ENCODE results near the gene RPS6KB2. TPM values are rescaled to one million over a fixed set of nuclear protein-coding genes. Genes with fewer than 3 reads are reported as not detected.

RPS6KB2 gene
- 53.3 and 77.4 TPM in 2 replicates for total RNA-seq
- polyA plus RNA-seq (2012), result 36.0 TPM

DNA sequence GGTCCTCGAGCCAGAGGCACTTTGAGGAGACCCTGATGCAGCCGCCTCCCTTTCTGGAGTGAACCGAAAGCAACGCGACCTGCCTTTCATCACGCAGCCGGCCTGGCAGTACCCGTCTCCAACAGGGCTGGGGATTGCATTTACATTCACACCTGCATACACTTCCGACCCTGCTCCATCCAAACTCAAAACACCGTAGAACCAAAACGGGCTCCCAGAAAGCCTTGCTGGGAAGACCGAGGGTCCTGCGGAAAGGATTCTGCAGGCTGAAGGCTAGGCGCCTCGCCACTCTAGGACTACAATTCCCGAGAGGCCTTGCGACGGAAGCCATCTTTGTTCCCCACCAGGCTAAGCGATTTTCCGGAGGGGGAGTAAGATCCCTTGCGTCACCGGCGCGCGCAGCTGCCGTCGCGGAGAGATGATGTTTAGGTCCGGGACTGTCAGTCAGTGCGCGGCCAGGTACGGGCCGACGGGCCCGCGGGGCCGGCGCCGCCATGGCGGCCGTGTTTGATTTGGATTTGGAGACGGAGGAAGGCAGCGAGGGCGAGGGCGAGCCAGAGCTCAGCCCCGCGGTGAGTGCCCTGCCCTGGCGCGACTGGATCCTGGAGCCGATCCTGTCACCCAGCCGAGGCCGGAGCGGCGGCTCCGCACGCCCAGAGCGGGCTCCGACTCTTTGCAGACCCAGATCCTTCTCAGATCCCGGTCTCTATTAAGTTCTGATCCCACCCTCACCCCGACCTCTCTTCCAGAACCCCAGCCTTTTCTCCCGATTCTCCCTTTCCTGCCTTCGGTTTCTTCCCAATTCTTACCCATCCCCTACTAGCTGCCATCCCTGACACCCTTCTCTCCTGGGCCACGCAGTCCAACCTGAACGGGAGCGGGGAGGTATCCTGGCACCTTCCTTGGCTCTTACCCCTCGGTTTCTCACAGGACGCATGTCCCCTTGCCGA lies at the start of gene RPS6KB2:
Gene RPS6KB2, plus strand, starts transcription at position 443 of the 950 bp plus-strand sequence. Its CDS starts 52 bp downstream, at position 495.
- DNase-seq (ENCODE audit: low read depth), result peak; percentile 98

DNA sequence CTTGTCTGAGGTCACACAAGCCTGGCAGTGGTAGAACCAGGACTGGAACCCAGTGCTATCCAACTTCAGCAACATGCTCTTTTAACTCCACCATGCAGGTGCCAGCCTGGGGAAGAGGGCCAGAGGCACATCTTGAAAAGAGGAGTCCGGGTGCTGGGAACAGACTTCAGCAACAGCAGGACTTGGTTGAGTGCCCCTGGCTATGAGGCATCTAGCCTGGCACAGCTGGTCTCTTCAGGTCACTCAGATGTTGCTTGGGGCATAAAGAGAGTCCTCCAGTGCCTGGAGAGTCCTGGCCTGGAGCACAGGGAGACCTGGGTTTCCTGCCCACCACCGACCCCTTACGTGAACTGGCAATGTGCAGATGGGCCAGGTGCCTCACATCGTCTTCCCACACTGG lies 49.8 kb upstream of the RPS6KB2 start:
- DNase-seq (ENCODE audit: low read depth), result no peak

DNA sequence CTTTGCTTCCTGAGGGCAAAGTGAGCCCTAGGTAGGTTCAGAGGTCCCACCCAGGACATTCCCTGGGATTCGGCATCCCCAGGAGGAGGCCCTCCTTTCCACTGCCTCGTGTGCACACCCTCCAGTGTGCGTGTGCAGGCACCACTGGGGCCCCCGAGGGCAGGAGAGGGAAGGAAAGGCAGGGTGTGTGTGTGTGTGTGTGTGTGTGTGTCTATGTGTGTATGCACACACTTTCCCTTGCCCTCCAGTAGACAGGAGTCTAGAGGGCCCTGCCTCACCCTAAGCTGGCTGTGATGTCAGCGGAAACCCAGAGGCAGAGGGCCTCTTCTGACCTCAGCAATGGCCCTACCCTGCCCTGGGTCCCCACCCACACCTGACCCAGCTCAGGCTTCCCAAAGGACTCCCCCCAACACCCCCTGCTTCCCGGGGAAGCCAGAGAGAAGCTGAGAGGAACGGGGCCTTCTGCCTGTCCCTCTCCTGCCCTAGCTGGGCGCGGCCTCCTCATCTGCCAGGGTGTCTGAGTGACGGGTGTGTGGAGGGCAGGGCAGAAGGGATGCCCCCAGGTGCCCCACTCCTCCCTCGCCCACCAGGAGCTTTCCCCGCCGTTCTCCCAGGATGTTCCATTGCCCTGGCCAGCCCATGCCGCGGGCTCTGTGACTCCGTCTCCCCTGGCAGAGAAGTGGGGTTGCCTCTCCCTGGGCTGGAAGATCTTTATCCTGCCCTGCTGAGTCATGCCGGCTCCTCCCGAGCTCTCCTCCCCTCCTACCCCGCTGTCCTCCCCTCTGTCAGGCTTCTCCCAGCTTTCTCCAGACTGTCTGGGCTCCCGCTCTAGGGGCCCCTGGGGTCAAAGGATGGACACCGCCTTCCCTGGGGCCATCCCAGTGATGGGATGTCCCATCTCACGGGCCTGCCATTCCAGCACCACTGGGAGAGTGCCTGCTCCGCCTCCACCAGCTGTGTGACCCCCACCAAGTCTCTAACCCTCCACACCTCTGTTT lies 48.9 kb upstream of the RPS6KB2 start:
- no peak for DNase-seq (ENCODE audit: low read depth)

DNA sequence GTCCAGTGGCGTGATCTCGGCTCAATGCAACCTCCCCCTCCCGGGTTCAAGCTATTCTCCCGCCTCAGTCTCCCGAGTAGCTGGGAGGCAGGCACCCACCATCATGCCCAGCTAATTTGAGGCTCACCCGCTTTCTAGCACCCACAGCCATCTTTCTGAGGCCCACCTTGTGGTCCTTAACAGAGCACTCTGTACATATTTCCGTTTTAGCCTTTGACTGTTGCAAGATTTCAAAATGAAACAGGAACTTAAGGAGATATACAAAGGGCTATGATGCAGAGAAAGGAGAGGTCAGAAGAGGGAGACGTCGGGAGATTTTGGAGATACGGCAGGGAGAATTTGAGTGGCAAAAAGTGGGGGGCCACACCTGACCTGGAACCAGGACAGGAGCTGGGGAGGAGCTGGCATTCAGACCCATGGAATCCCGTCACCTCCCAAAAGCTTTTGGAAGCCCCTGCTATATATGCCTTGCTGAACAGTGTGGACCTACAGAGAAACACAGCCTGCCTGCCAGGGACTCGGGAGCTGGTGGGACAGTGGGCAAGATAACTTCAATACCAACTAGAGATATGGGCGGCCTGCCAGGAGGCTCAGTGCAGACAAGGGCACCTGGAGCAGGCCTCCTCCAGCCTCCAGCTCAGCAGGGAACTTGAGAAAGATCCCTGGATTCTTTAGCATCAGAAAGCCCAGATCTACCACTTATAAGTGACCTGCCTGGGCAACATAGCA lies 46.9 kb upstream of the RPS6KB2 start:
- no peak for DNase-seq (ENCODE audit: low read depth)

DNA sequence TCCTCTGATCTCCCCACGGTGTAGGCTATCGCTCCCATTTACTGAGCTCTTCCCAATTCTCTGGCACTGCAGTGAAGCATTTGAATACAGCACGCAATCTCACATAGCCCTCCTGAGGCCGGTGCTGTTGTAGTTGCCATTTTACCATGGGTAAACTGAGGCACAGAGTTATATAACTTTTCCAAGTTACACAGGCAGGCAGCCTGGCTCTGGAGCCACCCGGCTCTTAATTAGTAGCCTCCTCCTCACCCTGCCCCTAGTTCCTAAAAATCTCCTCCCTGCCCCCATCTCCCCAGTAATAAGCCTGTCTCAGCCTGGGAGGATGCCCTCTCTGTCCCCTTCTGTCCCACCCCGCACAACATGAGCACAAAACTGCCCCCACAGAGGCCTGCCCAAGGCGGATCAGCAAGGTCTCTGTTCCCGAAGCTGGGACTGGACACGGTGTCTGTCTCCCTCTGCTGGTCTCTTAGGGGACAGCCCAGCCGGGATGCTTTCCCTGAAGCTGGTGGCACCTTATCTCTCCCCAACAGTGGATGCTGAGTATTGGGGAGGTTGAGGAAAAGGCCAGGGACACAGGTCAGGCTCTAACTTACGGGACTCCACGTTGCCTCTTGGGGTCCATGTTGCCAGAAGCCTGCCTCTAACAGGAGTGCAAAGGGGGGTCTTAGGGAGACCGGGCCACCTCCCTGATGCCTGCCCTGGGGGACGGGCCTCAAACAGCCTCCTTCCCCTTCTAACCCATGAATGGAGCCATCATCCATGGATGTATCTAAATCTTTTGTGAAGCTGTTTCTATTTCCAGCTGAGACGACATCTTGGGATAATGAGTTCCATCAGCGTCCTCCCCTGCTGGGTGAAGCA lies 45.8 kb upstream of the RPS6KB2 start:
- peak; percentile 81 for DNase-seq (ENCODE audit: low read depth)

DNA sequence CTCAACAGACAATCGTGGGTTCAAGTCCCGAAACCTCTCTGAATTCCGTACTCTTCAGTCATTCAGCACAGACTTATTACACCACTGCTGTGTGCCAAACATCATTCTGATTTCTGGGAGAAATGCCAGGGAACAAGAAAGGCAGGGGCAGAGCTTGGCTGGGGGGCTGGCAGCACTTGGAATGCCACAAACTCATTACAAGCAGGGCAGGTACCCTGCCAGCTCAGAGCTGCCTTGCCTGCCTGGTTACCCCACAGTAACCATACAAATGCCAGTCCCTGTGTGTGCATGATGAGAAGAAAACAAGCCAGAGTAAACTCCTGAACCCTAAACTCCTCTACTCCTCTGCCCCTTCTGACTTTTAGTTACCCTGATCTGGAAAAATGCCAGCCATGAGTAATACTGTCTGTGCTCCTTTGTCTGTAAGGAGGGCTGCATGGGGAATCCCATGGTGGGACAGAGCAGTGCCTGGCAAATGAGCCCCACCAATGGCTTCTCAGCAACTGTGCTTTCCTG lies 43.4 kb upstream of the RPS6KB2 start:
- DNase-seq (ENCODE audit: low read depth), result peak; percentile 60

DNA sequence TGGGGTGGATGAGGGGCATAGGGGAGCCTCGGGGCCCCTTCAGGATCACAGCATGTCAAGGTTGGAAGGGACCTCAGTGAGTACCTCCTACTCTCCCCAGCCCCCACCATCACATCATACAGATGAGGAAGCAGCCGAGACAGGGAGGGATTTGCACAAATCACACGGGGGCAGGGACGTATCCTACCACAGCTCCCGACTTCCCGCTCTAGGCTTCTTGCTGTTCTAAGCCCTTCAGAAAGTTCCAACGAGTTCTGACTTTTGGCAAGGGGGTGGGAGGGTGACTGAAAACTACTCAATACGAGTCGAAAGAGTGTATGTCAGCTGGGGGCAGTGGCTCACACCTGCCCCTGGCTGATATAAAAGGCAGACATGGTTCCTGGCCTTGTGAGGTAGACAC lies 41.2 kb upstream of the RPS6KB2 start:
- no peak for DNase-seq (ENCODE audit: low read depth)

DNA sequence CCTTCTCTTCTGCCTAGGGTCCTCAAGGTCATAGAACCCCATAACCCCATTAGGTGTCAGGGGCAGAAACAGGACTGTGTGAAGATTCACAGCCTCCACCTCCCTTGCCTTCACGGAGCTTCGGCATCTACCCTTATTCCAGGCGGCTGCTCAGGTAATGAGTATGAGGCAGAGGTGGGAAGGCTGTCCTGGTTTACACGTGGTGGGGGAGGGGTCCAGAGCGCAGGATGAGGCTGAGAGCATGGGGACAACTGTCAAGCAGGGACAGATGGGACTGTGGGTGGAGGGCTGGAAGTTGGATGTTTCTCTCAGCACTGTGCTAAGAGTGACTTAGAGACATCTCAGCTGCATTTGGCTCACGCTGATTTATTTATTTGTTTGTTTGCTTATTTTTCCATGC lies 40.8 kb upstream of the RPS6KB2 start:
- no peak for DNase-seq (ENCODE audit: low read depth)

DNA sequence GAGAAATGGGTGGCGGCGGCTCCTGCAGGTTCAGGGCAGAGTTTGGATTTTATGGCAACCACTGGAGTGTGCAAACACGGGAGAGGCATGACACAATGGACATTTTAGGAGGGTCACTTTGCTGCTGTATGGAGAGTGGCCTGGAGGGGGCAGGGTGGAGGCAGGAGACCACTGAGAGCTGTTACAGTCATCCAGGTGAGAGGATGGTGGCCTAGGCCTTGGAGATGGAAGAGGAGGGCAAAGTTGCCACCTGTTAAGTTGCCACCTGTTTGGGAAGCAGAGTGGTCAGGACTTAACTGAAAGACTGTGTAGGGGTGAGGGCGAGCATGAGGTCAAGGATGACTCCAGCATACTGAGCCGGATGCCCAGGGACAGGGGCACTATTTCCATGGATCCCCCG lies 38.8 kb upstream of the RPS6KB2 start:
- DNase-seq (ENCODE audit: low read depth), result no peak

DNA sequence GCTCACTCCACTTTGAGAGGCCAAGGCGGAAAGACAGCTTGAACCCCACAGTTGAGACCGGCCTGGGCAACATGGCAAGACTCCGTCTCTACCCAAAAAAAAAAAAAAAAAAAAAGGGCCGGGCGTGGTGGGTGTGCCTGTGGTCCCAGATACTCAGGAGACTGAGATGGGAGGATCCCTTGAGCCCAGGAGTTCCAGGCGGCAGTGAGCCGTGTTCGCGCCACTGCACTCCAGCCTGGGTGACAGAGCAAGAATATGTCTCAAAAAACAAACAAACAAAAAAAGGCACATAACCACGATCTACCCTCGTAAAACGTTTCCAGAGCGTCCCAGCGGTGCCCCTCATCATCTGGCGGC lies 37.4 kb upstream of the RPS6KB2 start:
- no peak for DNase-seq (ENCODE audit: low read depth)

DNA sequence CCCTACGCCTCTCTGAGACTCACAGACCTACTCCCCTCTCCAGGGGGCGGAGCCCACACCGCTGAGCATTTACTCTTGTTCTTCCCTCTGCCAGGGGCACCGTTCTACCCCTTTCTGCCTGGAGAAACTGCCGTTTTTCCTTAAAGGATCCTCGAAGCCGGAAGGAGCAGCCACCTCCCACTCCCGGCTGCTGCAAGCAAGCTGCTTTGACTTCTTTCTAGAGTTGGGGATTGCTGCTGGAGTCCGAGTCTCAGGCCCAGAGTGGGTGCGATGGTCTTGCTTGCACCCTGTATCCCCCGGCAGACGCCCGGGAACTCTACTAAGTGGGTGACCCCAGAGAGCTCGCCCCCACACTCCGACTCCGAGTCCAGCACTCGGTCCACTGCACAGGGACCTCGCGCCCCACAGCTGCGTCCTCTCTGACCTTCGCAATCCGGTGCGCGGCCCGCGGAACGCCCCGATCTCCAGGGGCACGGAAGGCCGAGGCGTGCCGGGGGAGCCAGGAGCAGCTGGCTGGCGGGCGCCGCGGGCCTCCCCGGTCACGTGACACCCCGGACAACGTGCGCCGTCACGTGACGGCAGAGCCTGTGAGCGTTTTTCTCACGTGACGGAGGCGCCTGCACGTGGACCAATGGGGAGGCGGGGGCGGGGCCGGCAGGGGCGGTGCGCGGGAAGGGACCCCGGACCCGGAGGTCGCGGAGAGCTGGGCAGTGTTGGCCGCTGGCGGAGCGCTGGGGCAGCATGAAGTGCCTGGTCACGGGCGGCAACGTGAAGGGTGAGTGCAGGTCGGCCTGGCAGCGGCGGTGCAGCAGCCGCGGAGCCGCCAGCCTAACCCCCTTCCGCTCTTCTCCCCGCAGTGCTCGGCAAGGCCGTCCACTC lies 36.8 kb upstream of the RPS6KB2 start, which contains the start of gene RAD9A:
Gene RAD9A, plus strand, starts transcription at position 683 of the 879 bp plus-strand sequence. Its CDS starts 59 bp downstream, at position 742.
- DNase-seq (ENCODE audit: low read depth), result peak; percentile 96

DNA sequence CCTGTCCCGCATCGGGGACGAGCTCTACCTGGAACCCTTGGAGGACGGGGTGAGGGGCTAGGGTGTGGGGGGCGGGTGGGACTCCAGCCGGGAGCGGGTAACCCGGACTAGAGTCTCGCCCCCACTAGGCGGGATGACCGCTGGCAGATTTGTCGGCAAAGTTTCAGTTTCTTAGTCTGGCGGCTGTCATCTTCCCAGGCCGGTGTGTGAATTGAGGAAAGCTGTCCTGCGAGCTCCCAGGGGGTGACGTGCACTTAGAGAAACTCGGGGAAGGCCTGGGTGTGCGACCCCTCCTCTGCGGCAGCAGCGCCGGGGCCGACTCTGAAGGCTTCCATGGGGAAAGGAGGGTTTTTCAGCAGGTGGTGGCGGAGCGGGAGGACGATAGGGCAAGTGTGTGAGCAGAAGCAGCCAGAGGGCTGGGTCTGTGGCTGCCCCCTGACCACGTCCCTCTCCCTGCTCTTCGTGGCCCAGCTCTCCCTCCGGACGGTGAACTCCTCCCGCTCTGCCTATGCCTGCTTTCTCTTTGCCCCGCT lies 36.0 kb upstream of the RPS6KB2 start:
- no peak for DNase-seq (ENCODE audit: low read depth)

DNA sequence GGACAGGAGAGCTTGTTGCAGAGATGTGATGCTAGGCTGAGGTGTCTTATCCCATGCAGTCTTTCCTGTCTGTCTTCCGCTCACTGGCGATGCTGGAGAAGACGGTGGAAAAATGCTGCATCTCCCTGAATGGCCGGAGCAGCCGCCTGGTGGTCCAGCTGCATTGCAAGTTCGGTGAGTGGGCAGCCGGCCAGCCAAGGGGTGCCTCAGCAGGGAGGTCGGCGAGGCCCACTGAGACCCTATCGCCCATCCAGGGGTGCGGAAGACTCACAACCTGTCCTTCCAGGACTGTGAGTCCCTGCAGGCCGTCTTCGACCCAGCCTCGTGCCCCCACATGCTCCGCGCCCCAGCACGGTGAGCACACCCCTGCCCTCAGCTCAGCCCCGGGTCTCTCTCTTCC lies 34.9 kb upstream of the RPS6KB2 start:
- no peak for DNase-seq (ENCODE audit: low read depth)

DNA sequence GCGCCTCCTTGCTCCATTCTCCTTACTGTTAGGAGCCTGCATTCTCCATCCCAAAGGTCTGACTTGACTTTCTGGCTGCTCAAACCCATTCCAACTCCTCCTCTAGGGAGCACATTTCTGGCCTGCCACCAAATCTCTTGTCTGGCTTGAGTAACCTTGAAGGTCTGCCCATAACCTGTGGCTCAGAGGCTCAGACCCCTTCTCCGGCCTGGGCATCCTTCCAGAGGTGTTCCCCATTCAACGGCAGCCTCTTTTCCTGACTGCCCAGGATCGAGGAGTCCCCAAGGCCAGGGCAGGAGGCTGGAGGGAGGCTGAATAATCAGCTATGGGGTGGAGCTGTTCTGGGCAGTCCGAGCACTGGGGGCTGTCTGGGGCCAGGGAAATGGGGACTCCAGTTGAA lies 34.3 kb upstream of the RPS6KB2 start:
- no peak for DNase-seq (ENCODE audit: low read depth)

DNA sequence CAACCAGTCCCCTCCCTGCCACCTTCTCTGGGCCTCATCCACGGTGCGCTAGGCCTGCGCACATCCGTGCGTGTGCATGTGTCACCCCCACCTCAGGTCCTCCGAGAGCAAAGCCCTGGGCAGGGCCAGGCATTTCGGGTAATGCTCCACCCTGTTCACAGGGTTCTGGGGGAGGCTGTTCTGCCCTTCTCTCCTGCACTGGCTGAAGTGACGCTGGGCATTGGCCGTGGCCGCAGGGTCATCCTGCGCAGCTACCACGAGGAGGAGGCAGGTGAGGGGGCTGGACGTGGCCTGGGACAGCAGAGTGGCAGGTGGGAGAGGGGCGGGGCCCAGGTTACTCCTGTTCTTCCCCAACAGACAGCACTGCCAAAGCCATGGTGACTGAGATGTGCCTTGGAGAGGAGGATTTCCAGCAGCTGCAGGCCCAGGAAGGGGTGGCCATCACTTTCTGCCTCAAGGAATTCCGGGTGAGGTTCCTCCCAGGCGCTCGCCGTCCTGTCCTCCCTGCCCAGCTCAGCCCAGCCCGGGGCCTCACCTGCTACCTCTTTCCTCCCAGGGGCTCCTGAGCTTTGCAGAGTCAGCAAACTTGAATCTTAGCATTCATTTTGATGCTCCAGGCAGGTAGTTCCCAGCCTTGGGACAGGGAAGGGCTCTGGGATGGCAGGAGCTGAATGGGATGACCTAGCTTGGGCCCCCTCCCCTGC lies 32.6 kb upstream of the RPS6KB2 start:
- DNase-seq (ENCODE audit: low read depth), result no peak

DNA sequence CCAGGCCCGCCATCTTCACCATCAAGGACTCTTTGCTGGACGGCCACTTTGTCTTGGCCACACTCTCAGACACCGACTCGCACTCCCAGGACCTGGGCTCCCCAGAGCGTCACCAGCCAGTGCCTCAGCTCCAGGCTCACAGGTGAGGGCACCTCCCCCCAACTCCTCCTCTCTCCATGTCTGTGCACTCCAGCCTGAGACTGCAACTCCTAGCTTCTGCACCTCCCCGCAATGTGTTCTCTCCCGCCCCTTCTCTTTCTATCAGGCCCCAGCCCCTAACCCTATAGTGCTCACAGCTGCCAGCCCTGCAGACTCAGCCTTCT lies 32.1 kb upstream of the RPS6KB2 start:
- DNase-seq (ENCODE audit: low read depth), result no peak

DNA sequence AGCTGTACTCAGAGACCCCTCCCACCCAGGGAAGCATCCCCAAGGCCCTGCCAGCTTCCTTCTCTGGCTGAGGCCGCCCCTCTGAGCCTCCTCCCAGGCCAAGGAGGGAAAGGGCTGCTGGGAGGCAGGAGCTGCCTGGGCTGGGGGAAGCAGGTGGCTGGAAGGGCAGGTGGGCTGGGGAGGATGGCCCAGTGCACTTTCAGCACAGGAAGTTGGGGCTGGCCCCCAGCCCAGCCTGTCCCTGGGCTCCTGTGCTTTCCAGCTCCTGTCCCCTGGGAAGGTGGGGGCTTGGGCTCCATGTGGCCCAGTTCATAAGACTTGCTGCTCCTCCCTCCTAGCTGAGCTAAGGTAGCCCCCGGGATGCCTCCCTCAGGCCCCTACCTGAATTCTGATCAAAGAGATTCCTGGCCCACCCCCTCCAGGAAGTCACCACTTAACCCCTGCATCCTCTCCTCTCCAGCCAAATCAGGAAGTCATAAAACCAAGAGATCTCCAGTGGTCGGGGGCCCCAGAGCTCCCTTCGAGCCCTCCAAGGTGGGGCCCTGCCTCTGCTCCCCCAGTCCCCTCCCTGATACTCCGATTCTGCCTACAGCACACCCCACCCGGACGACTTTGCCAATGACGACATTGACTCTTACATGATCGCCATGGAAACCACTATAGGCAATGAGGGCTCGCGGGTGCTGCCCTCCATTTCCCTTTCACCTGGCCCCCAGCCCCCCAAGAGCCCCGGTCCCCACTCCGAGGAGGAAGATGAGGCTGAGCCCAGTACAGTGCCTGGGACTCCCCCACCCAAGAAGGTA lies 31.5 kb upstream of the RPS6KB2 start:
- no peak for DNase-seq (ENCODE audit: low read depth)
